H1 (cell line): Measurements from ENCODE around the gene SPOP. TPM values are rescaled to one million over a fixed set of nuclear protein-coding genes. Genes with fewer than 3 reads are reported as not detected.

Source experiments
- CTCF ChIA-PET: fragments of 300-600 bp; sonication (Branson Sonifier 250); formaldehyde crosslinking; loops from one replicate; lab custom pipeline; 2021; ENCODE audit not compliant: partially characterized antibody; lab: Charles Lee
- POLR2A ChIA-PET: fragments of 300-600 bp; sonication (Branson Sonifier 250); formaldehyde crosslinking; loops from one replicate; lab custom pipeline; 2021; ENCODE audit warnings: inconsistent platforms; ENCODE audit not compliant: partially characterized antibody; lab: Charles Lee
- DNase-seq, 2 experiments: peaks; one replicate each; pipeline versions ENCODE4 v3.0.0 to v3.0.0-alpha.2; 2010 to 2022; ENCODE audit warnings: low spot score in 2 of 2, low read depth in 1 of 2, mixed read lengths in 1 of 2
- FAIRE-seq: peaks from 2 replicates; lab custom pipeline; 2011; peaks lifted over from hg19 to GRCh38; lab: Jason Lieb, UNC
- H2AFZ ChIP-seq: 2 replicates; pipeline ENCODE4 v1.8.1; 2012; ENCODE audit warnings: low read length, inconsistent platforms
- H2AK5ac ChIP-seq: 2 replicates; pipeline ENCODE4 v1.6.1; 2013; ENCODE audit warnings: low read depth, low read length
- H2BK120ac ChIP-seq: replicated peaks from 2 replicates; pipeline ENCODE3; 2013; ENCODE audit warnings: low read depth, low read length, inconsistent platforms
- H2BK12ac ChIP-seq: 2 replicates; pipeline ENCODE4 v1.6.1; 2013; ENCODE audit warnings: low read depth, low read length
- H2BK15ac ChIP-seq: 2 replicates; pipeline ENCODE4 v1.6.1; 2013; ENCODE audit warnings: low read length
- H2BK20ac ChIP-seq: 2 replicates; pipeline ENCODE4 v1.6.1; 2013; ENCODE audit warnings: low read length
- H2BK5ac ChIP-seq: 2 replicates; pipeline ENCODE4 v1.6.1; 2013; ENCODE audit warnings: low read depth, low read length
- H3K14ac ChIP-seq: 2 replicates; pipeline ENCODE4 v1.6.1; 2013; ENCODE audit warnings: inconsistent platforms; ENCODE audit not compliant: insufficient read length
- H3K18ac ChIP-seq: 2 replicates; pipeline ENCODE4 v1.6.1; 2013; ENCODE audit warnings: low read length; ENCODE audit errors: extremely low read depth
- H3K23ac ChIP-seq: 2 replicates; pipeline ENCODE4 v1.6.1; 2013; ENCODE audit warnings: inconsistent platforms; ENCODE audit not compliant: insufficient read length
- H3K23me2 ChIP-seq: 2 replicates; pipeline ENCODE4 v1.6.1; 2013; ENCODE audit warnings: low read depth, low read length
- H3K27ac ChIP-seq: 2 replicates; pipeline ENCODE4 v1.6.1; 2011; ENCODE audit warnings: low read depth, low read length, inconsistent platforms
- H3K27me3 ChIP-seq, 4 experiments: replicated peaks in 1 of 4; 1 replicate in 1 of 4; 2 replicates in 3 of 4; pipeline versions ENCODE4 v1.6.1 to v1.8.1; 2011 to 2013; ENCODE audit warnings: low read length in 3 of 4, mild to moderate bottlenecking in 3 of 4, inconsistent platforms in 2 of 4, mixed read lengths in 2 of 4, moderate library complexity in 1 of 4; ENCODE audit not compliant: control insufficient read depth in 3 of 4, insufficient read depth in 3 of 4; ENCODE audit errors: extremely low read depth in 1 of 4
- H3K36me3 ChIP-seq, 4 experiments: 2 replicates each; pipeline versions ENCODE4 v1.6.1 to v1.8.1; 2011 to 2013; ENCODE audit warnings: mild to moderate bottlenecking in 4 of 4, low read length in 3 of 4, moderate library complexity in 2 of 4, control low read depth in 1 of 4, inconsistent platforms in 1 of 4; ENCODE audit not compliant: insufficient read depth in 4 of 4, control insufficient read depth in 2 of 4
- H3K4ac ChIP-seq: replicated peaks from 2 replicates; pipeline ENCODE3; 2013; ENCODE audit warnings: low read length, low read depth, mixed read lengths, inconsistent platforms; ENCODE audit not compliant: insufficient read length
- H3K4me1 ChIP-seq, 4 experiments: replicated peaks in 1 of 4; 1 replicate in 1 of 4; 2 replicates in 3 of 4; pipeline versions ENCODE4 v1.6.1 to v1.8.1; 2011 to 2013; ENCODE audit warnings: low read length in 3 of 4, inconsistent platforms in 2 of 4, mixed read lengths in 1 of 4; ENCODE audit not compliant: insufficient read depth in 4 of 4, control insufficient read depth in 3 of 4
- H3K4me2 ChIP-seq, 2 experiments: 2 replicates each; pipeline versions ENCODE4 v1.6.1 to v1.8.1; 2011 to 2013; ENCODE audit warnings: low read depth in 2 of 2, low read length in 2 of 2, control low read depth in 1 of 2, inconsistent platforms in 1 of 2, mild to moderate bottlenecking in 1 of 2; ENCODE audit not compliant: insufficient read depth in 1 of 2
- H3K4me3 ChIP-seq, 4 experiments: fragments of 200-600, 300-600 bp in 1 of 4; sonication (generic), shearing (Covaris generic), sonication (Bioruptor Twin) in 1 of 4; 2 replicates each; pipeline versions ENCODE4 v1.5.1 to v1.8.1; 2011 to 2016; ENCODE audit warnings: low read length in 4 of 4, low read depth in 3 of 4, control low read depth in 2 of 4, inconsistent platforms in 2 of 4, mild to moderate bottlenecking in 2 of 4, mixed read lengths in 1 of 4, moderate library complexity in 1 of 4; ENCODE audit not compliant: insufficient read depth in 2 of 4; ENCODE audit errors: extremely low read depth in 1 of 4
- H3K56ac ChIP-seq: replicated peaks from 2 replicates; pipeline ENCODE3; 2013; ENCODE audit warnings: low read depth, mild to moderate bottlenecking, mixed read lengths, low read length, inconsistent platforms; ENCODE audit not compliant: insufficient read length
- H3K79me1 ChIP-seq: 2 replicates; pipeline ENCODE4 v1.6.1; 2013; ENCODE audit warnings: low read depth, low read length, control low read depth
- H3K79me2 ChIP-seq, 2 experiments: 2 replicates each; pipeline versions ENCODE4 v1.6.1 to v1.8.1; 2012 to 2013; ENCODE audit warnings: low read length in 2 of 2, mild to moderate bottlenecking in 2 of 2, inconsistent platforms in 1 of 2; ENCODE audit not compliant: insufficient read depth in 2 of 2, control insufficient read depth in 1 of 2
- H3K9ac ChIP-seq, 4 experiments: replicated peaks in 1 of 4; 1 replicate in 1 of 4; 2 replicates in 3 of 4; pipeline versions ENCODE4 v1.6.1 to v1.8.1; 2011 to 2013; ENCODE audit warnings: low read depth in 3 of 4, low read length in 3 of 4, control low read depth in 2 of 4, mild to moderate bottlenecking in 2 of 4, moderate library complexity in 2 of 4, inconsistent platforms in 1 of 4; ENCODE audit errors: extremely low read depth in 1 of 4
- H3K9me3 ChIP-seq, 2 experiments: 2 replicates each; pipeline versions ENCODE4 v1.6.1 to v1.8.1; 2012 to 2013; ENCODE audit warnings: mild to moderate bottlenecking in 2 of 2, moderate library complexity in 2 of 2, control low read depth in 1 of 2, inconsistent platforms in 1 of 2, low read depth in 1 of 2, low read length in 1 of 2, mixed read lengths in 1 of 2; ENCODE audit not compliant: insufficient read depth in 2 of 2
- H4K20me1 ChIP-seq, 2 experiments: replicated peaks in 1 of 2; 2 replicates each; pipeline versions ENCODE3 to v1.8.1; 2011 to 2013; ENCODE audit warnings: inconsistent platforms in 2 of 2, low read length in 2 of 2, mild to moderate bottlenecking in 1 of 2; ENCODE audit not compliant: insufficient read depth in 2 of 2, control insufficient read depth in 1 of 2
- H4K5ac ChIP-seq: 2 replicates; pipeline ENCODE4 v1.6.1; 2013; ENCODE audit warnings: low read length, low read depth, mixed read lengths, inconsistent platforms; ENCODE audit not compliant: insufficient read length
- H4K8ac ChIP-seq: 2 replicates; pipeline ENCODE4 v1.8.0; 2013; ENCODE audit warnings: mild to moderate bottlenecking, moderate library complexity, low read length, inconsistent platforms; ENCODE audit not compliant: insufficient read depth; ENCODE audit errors: extremely low read depth
- H4K91ac ChIP-seq: replicated peaks from 2 replicates; pipeline ENCODE3; 2013; ENCODE audit warnings: low read length, mixed read lengths, inconsistent platforms; ENCODE audit not compliant: insufficient read length
- BACH1 ChIP-seq: IDR thresholded peaks from 2 replicates; pipeline ENCODE4 v1.6.1; 2012; ENCODE audit warnings: low read length, improper control_type of control experiment
- CTBP2 ChIP-seq: IDR thresholded peaks from 2 replicates; pipeline ENCODE4 v1.7.0; 2011; ENCODE audit warnings: borderline replicate concordance, mild to moderate bottlenecking, moderate library complexity, mixed read lengths, low read length; ENCODE audit not compliant: insufficient read depth, insufficient read length
- FOSL1 ChIP-seq: IDR thresholded peaks from 2 replicates; pipeline ENCODE4 v1.6.1; 2011; ENCODE audit warnings: mild to moderate bottlenecking, low read depth, low read length, moderate library complexity; ENCODE audit not compliant: insufficient read depth
- HDAC2 ChIP-seq, 2 experiments: fragments of 300-600 bp in 1 of 2; sonication (generic) in 1 of 2; IDR thresholded peaks; 2 replicates each; pipeline ENCODE4 v1.6.1; 2011 to 2012; ENCODE audit warnings: low read depth in 2 of 2, low read length in 2 of 2, mild to moderate bottlenecking in 2 of 2, moderate library complexity in 2 of 2, borderline replicate concordance in 1 of 2, inconsistent platforms in 1 of 2
- HDAC6 ChIP-seq: IDR thresholded peaks from one replicate; pipeline ENCODE4 v1.7.1; 2012; ENCODE audit warnings: low read depth, mild to moderate bottlenecking, inconsistent platforms, low read length, moderate library complexity
- JUND ChIP-seq: IDR thresholded peaks from 2 replicates; pipeline ENCODE4 v1.6.1; 2011; ENCODE audit warnings: mild to moderate bottlenecking, improper control_type of control experiment, low read length
- POLR2A ChIP-seq, 2 experiments: IDR thresholded peaks; 1 replicate in 1 of 2; 2 replicates in 1 of 2; pipeline ENCODE4 v1.6.1; 2011; ENCODE audit warnings: low read depth in 2 of 2, low read length in 2 of 2, mild to moderate bottlenecking in 2 of 2; ENCODE audit errors: control extremely low read depth in 1 of 2
- RNF2 ChIP-seq: fragments of 200-900, 300-1000 bp; sonication (generic); IDR thresholded peaks from 2 replicates; pipeline ENCODE4 v1.7.1; 2016; ENCODE audit warnings: borderline replicate concordance, low read depth, mild to moderate bottlenecking, antibody characterized with exemption, low read length; ENCODE audit not compliant: poor library complexity, severe bottlenecking; ENCODE audit errors: missing control alignments
- SRF ChIP-seq: IDR thresholded peaks from 2 replicates; pipeline ENCODE4 v1.6.1; 2011; ENCODE audit warnings: mild to moderate bottlenecking, low read depth, low read length, moderate library complexity
- SUZ12 ChIP-seq: fragments of 200-600 bp; sonication (generic); IDR thresholded peaks from 2 replicates; pipeline ENCODE4 v1.6.1; 2012; ENCODE audit warnings: mild to moderate bottlenecking, inconsistent platforms, low read length, moderate library complexity, mixed read lengths
- TAF7 ChIP-seq: optimal IDR thresholded peaks from 2 replicates; pipeline ENCODE3; 2011; ENCODE audit warnings: low read depth, mild to moderate bottlenecking, inconsistent platforms, low read length, moderate library complexity, borderline replicate concordance
- WGBS, 2 experiments: shearing (Covaris generic) in 1 of 2; methylation state at CpG; one replicate each; pipeline versions ENCODE4 v1.1.6 to v1.1.7; 2013 to 2015; ENCODE audit warnings: low lambda C conversion rate in 2 of 2, mixed read lengths in 2 of 2, inconsistent platforms in 1 of 2, low coverage in 1 of 2, missing lambda C conversion rate in 1 of 2; ENCODE audit not compliant: insufficient replicate concordance in 2 of 2, insufficient coverage in 1 of 2, insufficient read length in 1 of 2; ENCODE audit errors: extremely low coverage in 1 of 2, missing lambda C conversion rate in 1 of 2; 5-methylcytosine and 5-hydroxymethylcytosine counted together
- polyA plus RNA-seq, 7 experiments: library from polyadenylated mRNA; depleted of rRNA in 3 of 7; stranded (reverse) in 5 of 7; unstranded in 2 of 7; fragments of >200 nt in 5 of 7; fragments of 200-250 nt in 2 of 7; gene quantifications; 1 replicate in 5 of 7; 2 replicates in 1 of 7; 4 replicates in 1 of 7; pipeline versions ENCODE4 v1.2.1 to v1.2.3, GENCODE V29; 2011 to 2013; ENCODE audit warnings: missing spikeins in 2 of 7, mixed read lengths in 2 of 7
- total RNA-seq: library from RNA; stranded (reverse); fragmentation: NEBNext Ultra II Directional; extraction: Animal tissue kit (Norgen Biotek cat#: 25700); gene quantifications from 2 replicates; pipeline ENCODE4 v1.2.1, GENCODE V29; 2021

The SPOP gene
- total and polyA plus RNA-seq, 2 of the 8 experiments (the other 6 are each of a cell fraction or from before 2014, with no cell fraction given) = 13.3 to 25.6 TPM

DNA sequence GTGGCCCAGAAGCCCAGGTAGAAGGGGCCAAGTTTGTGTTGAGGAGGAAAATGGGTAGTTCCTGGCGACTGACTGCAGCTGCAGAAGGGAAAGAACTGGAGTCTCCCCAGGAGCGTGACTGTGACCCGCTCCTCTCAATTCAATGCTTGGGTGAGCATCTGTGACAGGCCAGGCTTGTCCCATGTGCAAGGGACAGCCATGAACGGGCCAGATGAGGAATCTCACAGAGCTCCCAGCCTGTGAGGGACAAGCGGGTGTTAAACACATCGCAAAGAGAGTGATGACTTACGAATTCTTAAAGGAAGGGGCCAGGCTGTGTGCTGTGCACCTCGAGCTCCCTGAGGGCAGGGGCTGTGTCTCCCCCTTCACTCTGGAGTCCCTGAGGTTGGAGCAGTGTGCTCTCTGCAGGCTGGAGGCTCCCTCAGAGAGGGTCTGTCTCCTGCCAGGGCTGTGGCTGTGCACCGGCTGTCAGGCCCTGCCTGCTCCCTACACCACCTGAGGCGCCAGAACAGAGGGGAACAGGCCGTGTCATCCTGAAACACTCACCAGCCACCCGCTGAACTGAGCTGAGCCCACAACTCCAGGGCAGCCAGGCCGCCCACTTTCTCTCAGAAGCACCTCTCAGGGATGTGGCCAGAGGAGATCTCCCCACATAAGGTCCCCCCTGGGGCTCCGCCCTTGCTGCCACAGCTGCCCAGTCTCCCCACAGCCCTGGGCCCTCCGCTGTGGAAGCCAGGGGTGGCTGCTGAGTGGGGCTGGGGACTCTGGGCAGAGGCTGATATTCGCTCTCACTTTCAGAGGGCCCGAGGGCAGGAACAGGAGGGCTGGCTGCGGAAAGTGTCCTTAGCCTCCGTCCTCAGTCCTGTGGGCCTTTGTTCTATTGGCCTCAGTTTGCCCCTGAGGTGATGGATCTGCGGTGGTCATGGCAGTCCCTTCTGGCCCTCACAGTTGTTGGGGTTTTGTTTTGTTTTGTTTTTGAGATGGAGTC, 127.9 kb downstream of the SPOP start:
- WGBS, 2 experiments = 84% methylated on average over 19 of the region's 20 CpGs; no CpG with 5 or more reads in 1 of the 2 experiments
- CTCF ChIA-PET = interaction anchor here (0.9 to 16.4 kb wide), 6 partner anchors 39 to 147 kb away, joined by 3 to 228 read pairs (median 60); no protein-coding TSS in a partner anchor
- Histone ChIP-seq H3K4me2 (no peak overlapping the region), H2BK15ac (peak overlapping the region; percentile 16; the same call in 1 of the 2 replicates), H3K4ac (no peak overlapping the region), H4K5ac (no peak overlapping the region), H3K4me1 (peaks cover 0 to 26% (median 14%) of the 10 kb centered on the region in 4 experiments; a peak in 6 of 7 replicates), H3K27me3 (no peaks in the 10 kb centered on the region), H3K9me3 (no peaks in the 10 kb centered on the region), H2BK120ac (no peak overlapping the region), H3K36me3 (no peaks in the 10 kb centered on the region), H3K14ac (no peak overlapping the region), H3K23me2 (no peaks in the 10 kb centered on the region), H3K18ac (no peak overlapping the region), H3K4me3 (no peak overlapping the region), H3K27ac (no peak overlapping the region), H2AK5ac (no peak overlapping the region), H4K91ac (no peak overlapping the region), H2BK12ac (peak overlapping the region; percentile 39; the same call in 1 of the 2 replicates), H3K56ac (no peak overlapping the region), H2BK20ac (no peak overlapping the region), H3K79me2 (no peaks in the 10 kb centered on the region), H3K9ac (no peak overlapping the region), H2BK5ac (no peak overlapping the region), H3K23ac (no peak overlapping the region), H2AFZ (no peak overlapping the region), H4K8ac (no peak overlapping the region; the same call in 1 of the 2 replicates), H3K79me1 (no peaks in the 10 kb centered on the region), H4K20me1 (no peaks in the 10 kb centered on the region)
- POLR2A ChIA-PET = no interaction called here
- FAIRE-seq (no peak), DNase-seq (no peak)
- TF ChIP-seq POLR2A (IDR thresholded peaks at IDR 0.05; ENCODE audit: control extremely low read depth in 1 of 2, low read depth in 2 of 2, low read length in 2 of 2) = no peak
- no peak for TF ChIP-seq RNF2
- TF ChIP-seq HDAC2 (IDR thresholded peaks at IDR 0.05; ENCODE audit: borderline replicate concordance in 1 of 2, low read depth in 2 of 2, low read length in 2 of 2) = no peak
- TF ChIP-seq SUZ12 = no peak
- no peak for TF ChIP-seq CTBP2
- TF ChIP-seq TAF7 = no peak
- TF ChIP-seq HDAC6 = no peak
- no peak for TF ChIP-seq BACH1
- TF ChIP-seq SRF = no peak
- no peak for TF ChIP-seq FOSL1
- TF ChIP-seq JUND = no peak
